A549 treated with RU486 at 1 μM for 4 hours (cell line): ENCODE measurements around the gene SLC4A1. TPM values are rescaled to one million over a fixed set of nuclear protein-coding genes. Genes with fewer than 3 reads are reported as not detected.

ENCODE experiments used
- total RNA-seq: library from RNA; stranded (reverse); fragments of 200-300 nt; extraction: Qiagen RNA extraction; gene quantifications from 5 replicates; pipeline ENCODE4 v1.2.3, GENCODE V29; 2022; ENCODE audit warnings: low read depth

SLC4A1 gene
- total RNA-seq, result not detected in 5 replicates

DNA sequence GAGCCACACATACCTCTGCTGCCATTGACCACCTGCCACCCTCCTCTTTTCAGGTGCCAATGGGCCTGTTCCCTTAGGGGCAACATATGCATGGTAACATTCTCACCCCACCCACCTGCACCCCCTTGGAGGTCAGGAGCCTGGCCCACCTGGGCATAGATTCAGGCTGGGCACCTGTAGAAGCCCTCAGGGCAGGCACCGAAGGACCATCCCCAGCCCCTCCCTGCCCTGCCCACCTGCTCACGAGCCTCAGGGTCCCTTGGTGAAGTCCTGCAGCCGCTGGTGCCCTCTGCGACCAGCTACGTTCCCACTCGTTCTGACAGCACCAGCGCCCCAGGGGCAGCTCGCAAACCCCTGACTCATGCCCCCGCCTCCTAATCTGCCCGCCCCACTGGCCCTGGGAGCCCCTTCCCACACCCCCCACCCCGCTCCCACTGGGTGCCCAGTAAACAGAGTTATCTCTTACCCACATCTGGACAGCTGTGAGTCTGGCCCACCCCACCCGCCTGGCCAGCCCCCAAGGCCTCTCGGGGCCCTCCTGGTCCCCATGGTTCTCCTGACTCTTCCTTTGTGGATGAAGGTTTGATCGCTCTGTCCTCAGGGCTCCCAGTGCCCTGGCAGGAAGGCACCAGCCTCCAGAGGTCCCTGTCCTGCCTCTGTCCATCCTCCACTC, at the start of gene SLC4A1:
Gene SLC4A1 (minus strand): TSS at position 318 of the 673 bp plus-strand sequence. CDS start 5,269 bp downstream, outside the sequence.

DNA sequence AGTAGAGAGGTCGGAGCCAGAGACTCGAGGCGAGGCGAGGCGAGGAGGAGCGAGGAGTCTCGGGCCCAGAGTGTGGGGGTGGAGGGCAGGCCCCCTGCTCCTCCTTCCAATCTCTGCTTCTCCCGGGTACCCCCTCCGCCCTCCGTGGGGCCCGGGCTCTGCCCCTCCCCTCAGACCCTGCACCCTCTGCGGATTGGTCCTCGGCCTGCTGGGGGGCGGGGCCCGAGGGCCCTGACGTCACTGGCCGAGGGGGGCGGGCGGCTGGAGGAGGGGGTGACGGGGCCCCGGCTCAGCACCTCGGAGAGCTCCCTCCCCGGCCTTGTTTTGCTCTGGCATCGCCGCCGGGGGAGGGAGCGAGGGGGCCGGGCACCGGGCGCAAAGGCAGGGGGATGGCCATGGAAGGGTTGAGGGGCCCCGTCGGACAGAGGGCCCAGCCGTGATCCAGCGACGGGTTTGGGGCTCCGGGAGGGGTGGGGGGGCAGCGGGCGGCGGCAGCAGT, 40.4 kb upstream of the SLC4A1 start, which contains the start of gene RUNDC3A:
Gene RUNDC3A (plus strand): TSS at position 282 of the 499 bp plus-strand sequence. CDS start 232 bp downstream, outside the sequence.

DNA sequence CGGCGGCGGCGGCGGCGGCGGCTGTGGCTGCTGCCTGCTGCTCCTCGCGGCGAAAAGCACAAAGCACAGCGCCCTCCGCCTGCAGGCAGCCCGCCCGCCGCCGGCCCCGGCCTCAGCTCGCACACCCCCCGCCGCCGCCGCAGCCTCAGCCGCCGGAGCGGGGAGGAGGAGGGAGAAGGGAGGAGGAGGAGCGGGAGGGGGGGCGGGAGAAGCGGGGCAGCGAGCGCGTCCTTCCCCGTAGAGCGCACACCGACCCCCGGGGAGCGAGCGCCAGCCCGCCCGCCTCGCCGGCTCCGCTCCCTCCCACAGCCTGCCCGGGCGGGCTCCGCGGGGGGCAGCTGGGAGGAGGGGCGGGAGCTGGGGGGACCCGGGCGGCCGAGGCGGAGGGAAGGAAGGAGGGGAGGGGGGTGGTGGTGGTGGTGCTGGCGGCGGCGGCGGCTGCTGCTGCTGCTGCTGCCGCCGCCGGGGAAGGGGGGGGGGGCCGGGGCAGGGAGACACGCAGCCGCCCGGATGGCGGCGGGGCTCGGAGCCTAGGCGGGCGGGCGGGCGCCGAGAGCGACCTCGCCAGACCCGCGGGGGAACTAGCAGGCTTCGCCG, 48.2 kb downstream of the SLC4A1 start, which contains the start of gene UBTF:
Gene UBTF (minus strand): TSS at position 60 of the 597 bp plus-strand sequence. CDS start 1,446 bp downstream, outside the sequence.

DNA sequence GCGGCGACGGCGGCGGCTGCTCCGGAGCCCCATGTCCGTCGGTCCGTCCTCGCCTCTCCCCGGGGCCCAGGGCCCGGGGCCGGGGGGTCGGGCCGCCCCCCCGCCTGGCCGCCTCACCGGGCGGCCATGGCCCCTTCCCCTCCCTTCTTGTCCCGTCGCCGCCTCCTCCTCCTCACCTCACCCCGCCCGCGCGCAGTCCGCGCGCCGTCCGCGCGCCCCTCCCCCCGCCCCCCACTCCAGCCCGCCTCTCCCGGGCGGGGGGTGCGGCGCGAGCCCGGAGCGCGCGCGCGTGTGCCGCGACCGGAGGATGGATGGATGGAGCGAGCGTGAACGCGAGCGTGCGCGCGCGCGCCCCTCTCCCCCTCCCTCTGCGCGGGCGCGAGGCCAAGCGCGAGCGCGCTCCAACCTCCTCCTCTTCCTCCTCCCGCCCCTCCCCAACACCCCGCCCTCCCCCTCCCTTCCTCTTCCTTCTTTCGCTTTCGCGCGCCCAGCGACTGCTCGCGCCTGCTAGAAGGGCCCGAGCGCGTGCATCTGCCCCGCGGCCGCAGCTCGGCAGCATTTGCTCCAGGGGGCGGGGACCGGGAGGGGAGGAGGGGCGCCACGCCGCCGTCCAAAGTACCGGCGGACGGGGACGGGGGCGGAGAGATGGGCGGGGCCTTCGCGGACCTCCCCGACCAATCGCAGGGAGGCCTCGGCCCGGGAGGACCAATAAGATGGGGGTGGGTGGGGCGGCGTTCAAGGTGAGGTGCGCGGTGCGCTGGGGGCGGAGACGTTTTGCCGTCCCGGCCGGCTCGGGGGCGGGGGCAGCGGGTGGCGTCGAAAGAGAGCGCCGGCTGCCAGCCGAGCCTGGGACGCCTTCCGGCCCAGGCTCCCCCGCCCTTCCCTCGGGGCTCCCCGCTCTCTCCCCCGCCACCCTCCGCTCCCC, 68.1 kb downstream of the SLC4A1 start, which contains the start of gene ATXN7L3:
Gene ATXN7L3 (minus strand): TSS at position 332 of the 925 bp plus-strand sequence. CDS start 1,814 bp downstream, outside the sequence.

Other genes with a start within 250 kb of the SLC4A1 start
- gene LSM12, start 201.5 kb downstream of the SLC4A1 start, total RNA-seq, result 51.2 to 56.2 TPM (median 53.9 TPM) in 5 replicates
- gene G6PC3, start 197.4 kb downstream of the SLC4A1 start, total RNA-seq, result 118 to 181 TPM (median 163 TPM) in 5 replicates
- 13.9 to 17.7 TPM (median 14.7 TPM) in 5 replicates for gene HDAC5, start 144.5 kb downstream of the SLC4A1 start, total RNA-seq
- 7.6 to 10.5 TPM (median 9.4 TPM) in 5 replicates for gene HROB, start 126.2 kb downstream of the SLC4A1 start, total RNA-seq
- 0.08 to 0.12 TPM in 2 of 5 replicates, not detected in the others for gene ASB16, start 97.4 kb downstream of the SLC4A1 start, total RNA-seq
- 32.2 to 43.8 TPM (median 42.3 TPM) in 5 replicates for gene TMUB2, start 81.2 kb downstream of the SLC4A1 start, total RNA-seq
- 53.5 to 70.0 TPM (median 63.9 TPM) in 5 replicates for gene ATXN7L3, start 68.3 kb downstream of the SLC4A1 start, total RNA-seq
- gene UBTF, start 48.5 kb downstream of the SLC4A1 start, total RNA-seq, result 98.3 to 104 TPM (median 100 TPM) in 5 replicates
- gene RUNDC3A, start 40.5 kb upstream of the SLC4A1 start, total RNA-seq, result 0.29 to 0.59 TPM (median 0.53 TPM) in 5 replicates
- gene SLC25A39, start 56.7 kb upstream of the SLC4A1 start, total RNA-seq, result 140 to 211 TPM (median 202 TPM) in 5 replicates
- 197 to 268 TPM (median 233 TPM) in 5 replicates for gene GRN, start 77.2 kb upstream of the SLC4A1 start, total RNA-seq
- 2.4 to 5.2 TPM (median 3.8 TPM) in 5 replicates for gene FAM171A2, start 95.7 kb upstream of the SLC4A1 start, total RNA-seq
- 0.84 to 2.2 TPM (median 1.4 TPM) in 5 replicates for gene ITGA2B, start 121.5 kb upstream of the SLC4A1 start, total RNA-seq
- 16.7 to 23.4 TPM (median 22.4 TPM) in 5 replicates for gene GPATCH8, start 235.3 kb upstream of the SLC4A1 start, total RNA-seq